Neural progenitor cell (in vitro differentiated cells): ENCODE results near the gene LCORL. TPM values are rescaled to one million over a fixed set of nuclear protein-coding genes. Genes with fewer than 3 reads are reported as not detected.

ENCODE experiments used
- DNase-seq: peaks from one replicate; pipeline ENCODE4 v3.0.0-alpha.2; 2016; ENCODE audit warnings: low spot score
- H2AFZ ChIP-seq: fragments of 200-600 bp; sonication (generic); replicated peaks from 2 replicates; pipeline ENCODE4 v1.6.1; 2016; ENCODE audit warnings: antibody characterized with exemption
- H3F3A ChIP-seq: fragments of 200-600 bp; sonication (generic); 2 replicates; pipeline ENCODE4 v1.6.1; 2016; ENCODE audit warnings: antibody characterized with exemption, low read depth
- H3K27ac ChIP-seq: fragments of 200-600 bp; sonication (generic); 2 replicates; pipeline ENCODE4 v1.5.1; 2016; ENCODE audit warnings: mild to moderate bottlenecking
- H3K27me3 ChIP-seq: fragments of 200-600 bp; sonication (generic); 2 replicates; pipeline ENCODE4 v1.6.1; 2016; ENCODE audit warnings: mild to moderate bottlenecking, moderate library complexity
- H3K36me3 ChIP-seq: fragments of 200-600 bp; sonication (generic); 2 replicates; pipeline ENCODE4 v1.5.1; 2016
- H3K4me1 ChIP-seq: fragments of 200-600 bp; sonication (generic); 2 replicates; pipeline ENCODE4 v1.6.1; 2016; ENCODE audit warnings: mixed run types
- H3K4me2 ChIP-seq: fragments of 200-600 bp; sonication (generic); 2 replicates; pipeline ENCODE4 v1.6.1; 2016
- H3K4me3 ChIP-seq: fragments of 200-600 bp; sonication (generic); 2 replicates; pipeline ENCODE4 v1.5.1; 2016
- H3K79me2 ChIP-seq: fragments of 200-600 bp; sonication (generic); 2 replicates; pipeline ENCODE4 v1.6.1; 2016; ENCODE audit warnings: low read depth
- H3K9ac ChIP-seq: fragments of 200-600 bp; sonication (generic); 2 replicates; pipeline ENCODE4 v1.6.1; 2016
- H3K9me3 ChIP-seq: fragments of 200-600 bp; sonication (generic); 2 replicates; pipeline ENCODE4 v1.5.1; 2016; ENCODE audit warnings: low read depth
- H4K20me1 ChIP-seq: fragments of 200-600 bp; sonication (generic); 2 replicates; pipeline ENCODE4 v1.6.1; 2016; ENCODE audit warnings: low read depth
- H3K27ac Mint-ChIP-seq: 3 replicates; pipeline ENCODE4 v1.8.0; 2021; ENCODE audit warnings: mixed read lengths
- H3K27me3 Mint-ChIP-seq: 2 replicates; pipeline ENCODE4 v1.8.0; 2022; ENCODE audit warnings: low read depth, mild to moderate bottlenecking, inconsistent platforms, moderate library complexity, mixed read lengths; ENCODE audit not compliant: insufficient read depth
- H3K36me3 Mint-ChIP-seq: 3 replicates; pipeline ENCODE4 v1.8.0; 2021; ENCODE audit warnings: mixed read lengths
- H3K4me1 Mint-ChIP-seq: 3 replicates; pipeline ENCODE4 v1.8.0; 2021; ENCODE audit warnings: mixed read lengths
- H3K4me3 Mint-ChIP-seq: 3 replicates; pipeline ENCODE4 v1.8.0; 2021; ENCODE audit warnings: mild to moderate bottlenecking, moderate library complexity, mixed read lengths
- H3K9me3 Mint-ChIP-seq: 3 replicates; pipeline ENCODE4 v1.8.0; 2020; ENCODE audit warnings: mixed read lengths
- EZH2 ChIP-seq: fragments of 200-600 bp; sonication (generic); IDR thresholded peaks from 2 replicates; pipeline ENCODE4 v1.6.1; 2017; ENCODE audit warnings: antibody characterized with exemption, mild to moderate bottlenecking, moderate library complexity
- EZH2phosphoT487 ChIP-seq: fragments of 200-600 bp; sonication (generic); IDR thresholded peaks from 2 replicates; pipeline ENCODE4 v1.6.1; 2017; ENCODE audit warnings: antibody characterized with exemption
- total RNA-seq: library from RNA; depleted of rRNA; stranded (reverse); fragments of >200 nt; gene quantifications from 2 replicates; pipeline ENCODE4 v1.2.3, GENCODE V29; 2015; ENCODE audit warnings: low replicate concordance
- TF ChIP-seq, protein P1 (sequence below): fragments of 200-600 bp; sonication (generic); IDR thresholded peaks from 2 replicates; pipeline ENCODE4 v1.5.1; 2017; ENCODE audit warnings: antibody characterized with exemption, mild to moderate bottlenecking

LCORL gene
- total RNA-seq, 1 donor from 2014 or later: 53.6 TPM

DNA sequence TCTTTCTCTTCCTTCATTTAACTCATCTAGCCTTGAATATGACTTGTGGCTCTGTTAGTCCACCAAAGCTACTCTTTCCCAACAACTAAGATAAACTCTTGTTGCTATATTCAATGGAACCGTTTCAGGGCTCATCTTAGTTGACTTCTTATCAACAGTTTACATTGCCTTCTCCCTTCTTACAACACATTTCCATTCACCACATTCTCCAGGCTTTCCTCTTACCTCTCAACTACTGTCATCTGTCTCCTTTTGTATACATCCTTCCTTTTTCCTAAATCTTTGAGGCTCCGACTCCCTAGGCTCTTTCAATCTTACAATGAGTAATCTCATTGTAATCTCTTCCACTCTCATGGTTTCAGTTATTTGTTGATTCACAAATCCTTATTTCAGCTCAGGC lies 152.2 kb downstream of the LCORL start:
- Mint-ChIP-seq H3K9me3 (no peaks in the 10 kb centered on the region), H3K27me3 (no peaks in the 10 kb centered on the region), H3K4me1 (peaks cover 16% of the 10 kb centered on the region), H3K4me3 (no peak overlapping the region), H3K36me3 (peaks cover 7% of the 10 kb centered on the region), H3K27ac (no peak overlapping the region)
- Histone ChIP-seq H2AFZ (no peak overlapping the region), H3K79me2 (no peaks in the 10 kb centered on the region), H3K27me3 (no peaks in the 10 kb centered on the region), H3K4me3 (no peak overlapping the region), H3K9me3 (no peaks in the 10 kb centered on the region), H3K9ac (no peak overlapping the region), H3K27ac (no peak overlapping the region), H3K4me1 (peaks cover 5% of the 10 kb centered on the region), H3K4me2 (no peak overlapping the region), H4K20me1 (no peaks in the 10 kb centered on the region), H3F3A (no peaks in the 10 kb centered on the region), H3K36me3 (no peaks in the 10 kb centered on the region)
- DNase-seq: no peak
- no peak for TF ChIP-seq EZH2
- TF ChIP-seq EZH2phosphoT487: no peak
- TF ChIP-seq, protein P1, sequence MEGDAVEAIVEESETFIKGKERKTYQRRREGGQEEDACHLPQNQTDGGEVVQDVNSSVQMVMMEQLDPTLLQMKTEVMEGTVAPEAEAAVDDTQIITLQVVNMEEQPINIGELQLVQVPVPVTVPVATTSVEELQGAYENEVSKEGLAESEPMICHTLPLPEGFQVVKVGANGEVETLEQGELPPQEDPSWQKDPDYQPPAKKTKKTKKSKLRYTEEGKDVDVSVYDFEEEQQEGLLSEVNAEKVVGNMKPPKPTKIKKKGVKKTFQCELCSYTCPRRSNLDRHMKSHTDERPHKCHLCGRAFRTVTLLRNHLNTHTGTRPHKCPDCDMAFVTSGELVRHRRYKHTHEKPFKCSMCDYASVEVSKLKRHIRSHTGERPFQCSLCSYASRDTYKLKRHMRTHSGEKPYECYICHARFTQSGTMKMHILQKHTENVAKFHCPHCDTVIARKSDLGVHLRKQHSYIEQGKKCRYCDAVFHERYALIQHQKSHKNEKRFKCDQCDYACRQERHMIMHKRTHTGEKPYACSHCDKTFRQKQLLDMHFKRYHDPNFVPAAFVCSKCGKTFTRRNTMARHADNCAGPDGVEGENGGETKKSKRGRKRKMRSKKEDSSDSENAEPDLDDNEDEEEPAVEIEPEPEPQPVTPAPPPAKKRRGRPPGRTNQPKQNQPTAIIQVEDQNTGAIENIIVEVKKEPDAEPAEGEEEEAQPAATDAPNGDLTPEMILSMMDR: no peak

DNA sequence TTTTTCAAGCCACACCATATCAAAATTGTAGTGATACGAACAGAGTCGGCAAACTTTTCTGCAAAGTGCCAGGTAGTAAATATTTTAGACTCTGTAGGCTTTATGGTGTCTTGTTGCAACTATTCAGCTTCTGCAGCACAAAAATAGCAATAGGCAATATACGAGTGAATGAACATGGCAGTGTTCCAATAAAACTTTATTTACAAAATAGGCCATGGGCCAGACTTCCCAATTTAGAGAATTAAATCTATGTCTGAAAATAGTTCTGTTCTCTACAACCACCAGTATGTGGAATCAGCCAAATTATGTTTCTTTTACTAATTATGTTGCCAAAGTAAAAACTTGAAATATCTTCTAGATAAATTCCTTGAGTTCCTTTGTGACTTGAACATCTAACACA lies 154.3 kb downstream of the LCORL start:
- peaks cover 15% of the 10 kb centered on the region for H3K9me3 ChIP-seq
- no peak overlapping the region for H3K27ac ChIP-seq
- Mint-ChIP-seq H3K4me1 (peaks cover 16% of the 10 kb centered on the region), H3K27ac (no peak overlapping the region), H3K9me3 (peaks cover 9% of the 10 kb centered on the region), H3K27me3 (no peaks in the 10 kb centered on the region), H3K36me3 (peaks cover 20% of the 10 kb centered on the region), H3K4me3 (no peak overlapping the region)
- no peak overlapping the region for H2AFZ ChIP-seq
- H3F3A ChIP-seq: no peaks in the 10 kb centered on the region
- H4K20me1 ChIP-seq: no peaks in the 10 kb centered on the region
- H3K9ac ChIP-seq: no peak overlapping the region
- TF ChIP-seq, protein P1: no peak
- no peak for TF ChIP-seq EZH2
- TF ChIP-seq EZH2phosphoT487: no peak
- H3K4me3 ChIP-seq: no peak overlapping the region
- H3K36me3 ChIP-seq: no peaks in the 10 kb centered on the region
- H3K79me2 ChIP-seq: no peaks in the 10 kb centered on the region
- no peak for DNase-seq
- no peak overlapping the region for H3K4me2 ChIP-seq
- H3K4me1 ChIP-seq: peaks cover 5% of the 10 kb centered on the region
- H3K27me3 ChIP-seq: no peaks in the 10 kb centered on the region

DNA sequence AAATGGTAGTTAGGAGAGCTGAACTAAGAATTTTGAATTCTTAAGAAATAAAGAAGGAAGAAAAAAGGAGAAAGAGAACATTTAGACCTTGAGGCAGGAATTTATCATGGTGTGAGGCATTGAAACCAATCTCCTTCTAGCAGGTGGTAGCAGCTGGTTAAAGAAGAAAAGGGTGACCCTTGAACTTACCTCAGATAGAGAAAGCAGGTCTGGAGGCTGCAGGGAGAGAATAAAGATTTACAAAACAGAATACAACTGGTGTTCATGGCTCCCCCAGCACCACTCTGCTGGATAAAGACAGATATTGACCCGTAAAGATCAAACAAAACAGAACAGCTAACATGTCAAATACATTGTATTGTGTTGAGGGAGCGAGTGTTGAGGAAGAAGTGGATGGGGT lies 154.7 kb downstream of the LCORL start:
- Histone ChIP-seq H2AFZ (no peak overlapping the region), H3K36me3 (no peaks in the 10 kb centered on the region), H3F3A (no peaks in the 10 kb centered on the region), H3K79me2 (no peaks in the 10 kb centered on the region), H4K20me1 (no peaks in the 10 kb centered on the region), H3K4me1 (peaks cover 5% of the 10 kb centered on the region), H3K9me3 (peaks cover 19% of the 10 kb centered on the region), H3K4me3 (no peak overlapping the region), H3K27me3 (no peaks in the 10 kb centered on the region), H3K9ac (no peak overlapping the region), H3K27ac (no peak overlapping the region), H3K4me2 (no peak overlapping the region)
- Mint-ChIP-seq H3K27ac (peak overlapping the region; percentile 1), H3K36me3 (peaks cover 25% of the 10 kb centered on the region), H3K4me3 (no peak overlapping the region), H3K9me3 (peaks cover 14% of the 10 kb centered on the region), H3K4me1 (peaks cover 16% of the 10 kb centered on the region), H3K27me3 (no peaks in the 10 kb centered on the region)
- no peak for DNase-seq
- TF ChIP-seq, protein P1: no peak
- TF ChIP-seq EZH2: no peak
